Activated CD4-positive, alpha-beta T cell treated with anti-CD3 and anti-CD28 coated beads for 24 hours (primary cell): ENCODE results near the gene MARCHF2.
"Not testable (repeated sequence)": the region's sequence is repeated elsewhere in the genome, so short reads cannot be mapped to it uniquely, and the experiment has no call there.

Source experiments
- DNase-seq, 2 donors: peaks; one replicate each; pipeline ENCODE4 v3.0.0-alpha.2; 2020; ENCODE audit warnings: low read depth in 2 of 2

Gene MARCHF2, protein sequence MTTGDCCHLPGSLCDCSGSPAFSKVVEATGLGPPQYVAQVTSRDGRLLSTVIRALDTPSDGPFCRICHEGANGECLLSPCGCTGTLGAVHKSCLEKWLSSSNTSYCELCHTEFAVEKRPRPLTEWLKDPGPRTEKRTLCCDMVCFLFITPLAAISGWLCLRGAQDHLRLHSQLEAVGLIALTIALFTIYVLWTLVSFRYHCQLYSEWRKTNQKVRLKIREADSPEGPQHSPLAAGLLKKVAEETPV

DNA sequence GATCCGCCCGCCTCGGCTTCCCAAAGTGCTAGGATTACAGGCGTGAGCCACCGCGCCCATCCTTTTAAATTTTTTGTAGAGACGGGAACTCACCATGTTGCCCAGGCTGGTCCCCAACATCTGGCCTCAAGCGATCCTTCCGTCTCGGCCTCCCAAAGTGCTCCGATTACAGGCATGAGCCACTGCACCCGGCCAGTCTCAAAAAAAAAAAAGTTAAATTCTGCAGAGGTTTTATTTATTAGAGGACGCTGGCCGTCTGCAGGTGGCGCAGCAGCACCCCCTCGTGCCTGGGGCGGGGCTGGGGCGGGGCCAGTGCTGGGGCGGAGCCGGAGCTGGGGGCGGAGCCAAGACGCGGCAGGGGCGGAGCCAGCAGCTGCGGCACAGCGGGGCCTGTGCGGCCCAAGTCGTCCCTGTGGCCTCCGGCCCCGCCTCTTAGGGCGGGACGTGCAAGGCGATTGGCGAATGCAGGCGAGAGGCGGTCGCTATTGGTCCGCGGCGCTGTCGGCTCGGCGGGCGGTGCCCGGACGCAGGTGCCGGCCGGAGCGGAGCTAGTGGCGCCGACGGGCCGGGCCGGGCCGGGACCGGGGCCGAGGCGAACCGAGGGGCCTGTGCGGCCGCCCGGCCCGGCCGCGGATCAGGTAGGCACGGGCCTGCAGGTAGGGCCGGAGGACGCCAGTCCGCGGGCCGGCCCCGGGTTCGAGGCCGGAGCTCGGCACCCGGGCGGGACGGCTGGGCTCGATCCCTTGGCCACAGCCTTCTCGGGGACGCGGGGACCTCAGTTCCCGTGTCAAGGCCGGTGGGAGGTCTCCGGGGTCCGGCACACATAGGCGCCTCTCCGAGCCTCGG is at the start of gene MARCHF2:
TSS of gene MARCHF2 (plus strand) at position 523 of the 846 bp plus-strand sequence. CDS start 8,536 bp downstream, outside the sequence.
- DNase-seq = peak; percentile 90 to 92

DNA sequence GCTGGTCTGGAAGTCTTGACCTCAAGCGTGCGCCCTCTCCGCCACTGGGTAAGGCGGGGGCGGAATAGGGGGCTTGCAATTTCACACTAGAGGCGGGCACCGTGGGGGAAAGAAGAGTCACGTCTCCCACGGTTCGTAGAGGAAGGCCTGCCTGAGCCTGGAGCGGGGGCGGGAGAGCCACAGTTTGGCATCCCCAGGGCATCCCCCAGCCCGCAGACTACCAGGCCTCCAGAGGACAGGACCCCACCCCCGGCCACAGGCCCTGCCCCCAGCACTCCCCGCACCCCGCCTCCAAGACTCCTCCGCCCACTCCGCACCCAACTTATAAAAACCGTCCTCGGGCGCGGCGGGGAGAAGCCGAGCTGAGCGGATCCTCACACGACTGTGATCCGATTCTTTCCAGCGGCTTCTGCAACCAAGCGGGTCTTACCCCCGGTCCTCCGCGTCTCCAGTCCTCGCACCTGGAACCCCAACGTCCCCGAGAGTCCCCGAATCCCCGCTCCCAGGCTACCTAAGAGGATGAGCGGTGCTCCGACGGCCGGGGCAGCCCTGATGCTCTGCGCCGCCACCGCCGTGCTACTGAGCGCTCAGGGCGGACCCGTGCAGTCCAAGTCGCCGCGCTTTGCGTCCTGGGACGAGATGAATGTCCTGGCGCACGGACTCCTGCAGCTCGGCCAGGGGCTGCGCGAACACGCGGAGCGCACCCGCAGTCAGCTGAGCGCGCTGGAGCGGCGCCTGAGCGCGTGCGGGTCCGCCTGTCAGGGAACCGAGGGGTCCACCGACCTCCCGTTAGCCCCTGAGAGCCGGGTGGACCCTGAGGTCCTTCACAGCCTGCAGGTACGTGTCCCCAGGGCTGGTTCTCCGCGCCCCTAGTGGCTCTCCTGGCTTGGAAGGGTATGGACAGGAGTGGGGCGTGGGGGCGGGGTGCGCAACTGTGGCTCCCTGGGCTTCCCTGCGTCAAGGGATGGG is 49.0 kb upstream of the MARCHF2 start, which contains the start of gene ANGPTL4:
TSS of gene ANGPTL4 (plus strand) at position 353 of the 969 bp plus-strand sequence. CDS start at position 520, 167 bp downstream.
- peak; percentile 39 to 58 for DNase-seq

- no peak for DNase-seq
Measured at GRCh38 chr19:8366121-8366581, 47.0 kb upstream of the MARCHF2 start.

DNA sequence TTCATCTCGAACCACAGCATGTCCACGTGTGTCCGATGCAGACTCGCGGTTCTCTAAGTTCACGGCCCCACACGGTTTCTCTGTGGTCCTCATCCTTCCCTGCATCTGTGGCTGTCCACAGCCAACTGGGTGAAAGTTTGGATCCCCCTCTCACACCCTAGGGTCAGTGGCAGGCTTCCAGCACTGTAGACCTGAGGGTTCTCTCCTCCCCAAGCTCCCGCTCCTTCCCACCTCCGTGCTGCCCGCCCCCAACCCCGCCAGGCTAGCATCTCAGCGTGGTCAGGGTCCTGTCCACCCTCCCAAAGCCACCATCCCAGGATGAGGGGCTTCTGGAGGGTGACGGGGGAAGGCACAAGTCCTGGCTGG is 46.2 kb upstream of the MARCHF2 start:
- no peak for DNase-seq

- no peak for DNase-seq
Measured at GRCh38 chr19:8367327-8368001, 45.6 kb upstream of the MARCHF2 start.

GRCh38 chr19:8370176-8371010 is 42.7 kb upstream of the MARCHF2 start:
- DNase-seq = no peak

DNA sequence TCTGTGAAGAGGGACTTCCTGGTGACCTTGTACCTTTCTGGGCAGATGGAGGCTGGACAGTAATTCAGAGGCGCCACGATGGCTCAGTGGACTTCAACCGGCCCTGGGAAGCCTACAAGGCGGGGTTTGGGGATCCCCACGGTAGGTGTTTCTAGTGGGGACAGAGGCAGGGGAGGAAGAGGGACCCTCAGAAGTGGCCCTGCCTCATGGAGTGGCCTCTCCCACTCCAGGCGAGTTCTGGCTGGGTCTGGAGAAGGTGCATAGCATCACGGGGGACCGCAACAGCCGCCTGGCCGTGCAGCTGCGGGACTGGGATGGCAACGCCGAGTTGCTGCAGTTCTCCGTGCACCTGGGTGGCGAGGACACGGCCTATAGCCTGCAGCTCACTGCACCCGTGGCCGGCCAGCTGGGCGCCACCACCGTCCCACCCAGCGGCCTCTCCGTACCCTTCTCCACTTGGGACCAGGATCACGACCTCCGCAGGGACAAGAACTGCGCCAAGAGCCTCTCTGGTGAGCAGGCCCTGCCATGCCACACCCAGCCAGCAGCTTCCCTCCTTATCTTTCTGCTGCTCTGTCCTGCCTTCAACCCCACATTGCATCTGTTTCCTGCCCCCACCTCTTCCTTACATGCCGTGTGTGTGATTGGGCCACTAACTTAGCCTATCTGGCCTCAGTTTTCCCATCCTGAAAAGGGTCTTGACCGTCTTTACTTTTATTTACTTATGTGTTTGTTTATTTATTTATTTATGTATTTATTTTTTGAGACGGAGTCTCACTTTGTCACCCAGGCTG is 41.9 kb upstream of the MARCHF2 start:
- DNase-seq = no peak

DNA sequence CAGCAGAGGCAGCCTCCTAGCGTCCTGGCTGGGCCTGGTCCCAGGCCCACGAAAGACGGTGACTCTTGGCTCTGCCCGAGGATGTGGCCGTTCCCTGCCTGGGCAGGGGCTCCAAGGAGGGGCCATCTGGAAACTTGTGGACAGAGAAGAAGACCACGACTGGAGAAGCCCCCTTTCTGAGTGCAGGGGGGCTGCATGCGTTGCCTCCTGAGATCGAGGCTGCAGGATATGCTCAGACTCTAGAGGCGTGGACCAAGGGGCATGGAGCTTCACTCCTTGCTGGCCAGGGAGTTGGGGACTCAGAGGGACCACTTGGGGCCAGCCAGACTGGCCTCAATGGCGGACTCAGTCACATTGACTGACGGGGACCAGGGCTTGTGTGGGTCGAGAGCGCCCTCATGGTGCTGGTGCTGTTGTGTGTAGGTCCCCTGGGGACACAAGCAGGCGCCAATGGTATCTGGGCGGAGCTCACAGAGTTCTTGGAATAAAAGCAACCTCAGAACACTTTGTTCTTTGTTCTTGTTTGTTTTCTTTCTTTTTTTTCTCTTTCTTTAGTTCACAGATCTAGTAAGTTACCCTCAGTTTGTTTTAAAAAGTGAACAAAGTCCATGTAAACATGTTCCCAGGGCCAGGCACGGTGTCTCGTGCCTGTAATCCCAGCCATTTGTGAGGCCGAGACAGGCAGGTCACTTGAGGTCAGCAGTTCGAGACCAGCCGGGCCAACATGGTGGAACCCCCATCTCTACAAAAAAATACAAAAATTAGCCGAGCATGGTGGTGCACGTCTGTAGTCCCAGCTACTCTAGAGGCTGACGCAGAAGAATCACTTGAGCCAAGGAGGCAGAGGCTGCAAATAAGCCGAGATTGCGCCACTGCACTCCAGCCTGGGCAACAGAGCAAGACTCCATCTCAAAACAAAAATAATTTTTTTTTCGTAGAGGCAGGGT is 39.0 kb upstream of the MARCHF2 start:
- DNase-seq = no peak

DNA sequence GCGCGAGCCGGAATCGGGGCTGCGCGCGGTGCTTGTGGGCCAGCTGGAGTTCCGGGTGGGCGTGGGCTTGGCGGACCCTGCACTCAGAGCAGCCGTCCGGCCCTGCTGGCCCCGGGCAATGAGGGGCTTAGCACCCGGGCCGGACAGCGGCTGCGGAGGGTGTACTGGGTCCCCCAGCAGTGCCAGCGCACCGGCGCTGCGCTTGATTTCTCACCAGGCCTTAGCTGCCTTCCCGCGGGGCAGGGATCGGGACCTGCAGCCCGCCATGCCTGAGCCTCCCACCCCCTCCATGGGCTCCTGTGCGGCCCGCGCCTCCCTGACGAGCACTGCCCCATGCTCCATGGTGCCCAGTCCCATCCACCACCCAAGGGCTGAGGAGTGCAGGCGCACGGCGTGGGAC is 37.3 kb upstream of the MARCHF2 start:
- DNase-seq = not testable (repeated sequence)

GRCh38 chr19:8376373-8376974 is 36.6 kb upstream of the MARCHF2 start:
- not testable (repeated sequence) for DNase-seq

- no peak for DNase-seq
Measured at GRCh38 chr19:8377598-8377997, 35.5 kb upstream of the MARCHF2 start.

- DNase-seq = not testable (repeated sequence)
Measured at GRCh38 chr19:8379156-8379891, 33.8 kb upstream of the MARCHF2 start.

DNA sequence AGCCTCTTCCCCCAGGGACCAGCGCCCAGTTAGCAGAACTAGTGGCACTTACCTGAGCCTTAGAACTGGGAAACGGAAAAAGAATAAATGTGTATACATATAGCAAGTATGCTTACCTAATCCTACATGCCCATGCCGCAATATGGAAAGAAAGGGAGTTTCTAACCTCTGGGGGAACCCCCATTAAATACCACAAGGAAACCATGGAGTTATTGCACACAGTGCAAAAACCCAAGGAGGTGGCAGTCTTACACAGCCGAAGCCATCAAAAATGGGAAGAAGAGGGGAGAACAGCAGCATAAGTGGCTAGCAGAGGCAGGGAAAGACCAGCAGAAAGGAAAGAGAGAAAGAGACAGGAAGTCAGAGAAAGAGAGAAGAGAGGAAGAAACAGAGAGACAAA is 28.5 kb upstream of the MARCHF2 start:
- DNase-seq = not testable (repeated sequence)

DNA sequence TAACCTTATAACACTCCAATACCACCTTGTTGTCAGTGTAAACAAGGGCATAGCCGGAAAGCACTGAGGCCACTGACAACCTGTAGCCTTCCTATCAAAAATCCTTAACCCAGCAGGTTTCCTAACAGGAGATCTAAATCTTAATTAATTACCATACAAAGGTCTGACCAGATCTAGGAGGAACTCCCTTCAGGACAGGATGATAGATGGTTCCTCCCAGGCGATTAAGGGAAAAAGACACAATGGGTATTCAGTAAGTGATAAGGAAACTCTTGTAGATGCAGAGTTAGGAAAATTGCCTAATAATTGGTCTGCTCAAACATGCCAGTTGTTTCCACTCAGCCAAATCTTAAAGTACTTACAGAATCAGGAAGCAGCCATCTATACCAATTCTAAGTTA is 28.0 kb upstream of the MARCHF2 start:
- DNase-seq = not testable (repeated sequence)

DNA sequence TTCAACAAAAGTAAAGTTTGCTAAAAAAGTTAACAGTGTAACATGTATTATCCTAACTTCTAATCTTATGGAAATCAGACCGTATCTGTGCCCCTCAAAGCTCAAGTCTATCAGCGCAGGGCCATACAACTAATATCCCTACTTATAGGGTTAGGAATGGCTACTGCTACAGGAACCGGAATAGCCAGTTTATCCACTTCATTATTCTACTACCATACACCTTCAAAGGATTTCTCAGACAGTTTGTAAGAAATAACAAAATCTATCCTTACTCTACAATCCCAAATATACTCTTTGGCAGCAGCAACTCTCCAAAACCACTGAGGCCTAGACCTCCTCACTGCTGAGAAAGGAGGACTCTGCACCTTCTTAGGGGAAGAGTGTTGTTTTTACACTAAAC is 27.5 kb upstream of the MARCHF2 start:
- not testable (repeated sequence) for DNase-seq

- DNase-seq = not testable (repeated sequence)
Measured at GRCh38 chr19:8386419-8386818, 26.7 kb upstream of the MARCHF2 start.

DNA sequence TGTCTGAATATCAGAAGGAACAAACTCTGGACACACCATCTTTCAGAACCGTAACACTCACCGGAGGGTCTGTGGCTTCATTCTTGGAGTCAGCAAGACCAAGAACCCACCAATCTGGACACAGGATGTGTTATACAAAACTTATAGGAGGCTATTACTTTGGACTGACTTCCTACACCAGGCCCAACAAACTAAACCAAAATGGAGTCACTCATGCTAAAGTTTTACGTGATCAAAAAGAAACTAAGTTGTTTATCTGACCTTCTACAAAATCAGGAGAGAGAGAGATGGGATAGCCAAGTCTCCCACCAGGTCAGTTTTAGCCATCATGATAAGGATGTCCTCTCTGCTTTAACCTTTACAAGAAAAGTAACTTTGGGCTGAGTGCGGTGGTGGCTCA is 26.1 kb upstream of the MARCHF2 start:
- no peak for DNase-seq
